ENCODE results near the gene SLC45A3. TPM values are rescaled to one million over a fixed set of nuclear protein-coding genes. Genes with fewer than 3 reads are reported as not detected.

SLC45A3 gene
- total RNA-seq, 4 donors from 2014 or later, result 1.2 to 3.1 (median 1.4) TPM

DNA sequence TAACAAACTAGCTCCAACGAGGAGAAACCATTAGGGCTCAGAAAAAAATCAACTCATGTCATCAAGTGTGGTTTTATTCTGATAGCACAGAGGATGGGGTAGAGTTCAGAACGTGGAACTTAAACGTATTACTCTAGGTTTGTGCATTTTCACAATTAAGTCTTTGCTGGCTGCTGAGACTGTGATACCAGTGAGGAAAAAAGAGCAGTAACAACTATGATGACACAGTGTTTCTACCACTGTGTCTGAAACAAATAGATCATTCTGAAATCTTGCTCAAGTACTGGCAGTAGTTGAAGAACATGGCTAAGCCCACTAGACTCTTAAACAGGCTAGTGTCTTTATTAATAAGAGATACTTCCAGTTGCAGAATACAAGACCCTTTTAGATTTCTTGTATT is 38.7 kb upstream of the SLC45A3 start:
- Histone ChIP-seq H3K9me3 (no peaks in the 10 kb centered on the region), H3K4me1 (no peaks in the 10 kb centered on the region), H3K27ac (no peak overlapping the region), H3K27me3 (no peaks in the 10 kb centered on the region), H3K4me3 (no peak overlapping the region), H3K36me3 (peaks cover 0 to 97% (median 26%) of the 10 kb centered on the region in 3 donors)
- no peak for DNase-seq
- intact Hi-C loops (cut with DNase I), result no loop called here
- no peak for TF ChIP-seq POLR2A (IDR thresholded peaks at IDR 0.05)
- TF ChIP-seq, protein P1, sequence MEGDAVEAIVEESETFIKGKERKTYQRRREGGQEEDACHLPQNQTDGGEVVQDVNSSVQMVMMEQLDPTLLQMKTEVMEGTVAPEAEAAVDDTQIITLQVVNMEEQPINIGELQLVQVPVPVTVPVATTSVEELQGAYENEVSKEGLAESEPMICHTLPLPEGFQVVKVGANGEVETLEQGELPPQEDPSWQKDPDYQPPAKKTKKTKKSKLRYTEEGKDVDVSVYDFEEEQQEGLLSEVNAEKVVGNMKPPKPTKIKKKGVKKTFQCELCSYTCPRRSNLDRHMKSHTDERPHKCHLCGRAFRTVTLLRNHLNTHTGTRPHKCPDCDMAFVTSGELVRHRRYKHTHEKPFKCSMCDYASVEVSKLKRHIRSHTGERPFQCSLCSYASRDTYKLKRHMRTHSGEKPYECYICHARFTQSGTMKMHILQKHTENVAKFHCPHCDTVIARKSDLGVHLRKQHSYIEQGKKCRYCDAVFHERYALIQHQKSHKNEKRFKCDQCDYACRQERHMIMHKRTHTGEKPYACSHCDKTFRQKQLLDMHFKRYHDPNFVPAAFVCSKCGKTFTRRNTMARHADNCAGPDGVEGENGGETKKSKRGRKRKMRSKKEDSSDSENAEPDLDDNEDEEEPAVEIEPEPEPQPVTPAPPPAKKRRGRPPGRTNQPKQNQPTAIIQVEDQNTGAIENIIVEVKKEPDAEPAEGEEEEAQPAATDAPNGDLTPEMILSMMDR (IDR thresholded peaks at IDR 0.05), result no peak
- WGBS, 2 donors, result 62 to 64% methylated on average over 3 of the region's 3 CpGs

DNA sequence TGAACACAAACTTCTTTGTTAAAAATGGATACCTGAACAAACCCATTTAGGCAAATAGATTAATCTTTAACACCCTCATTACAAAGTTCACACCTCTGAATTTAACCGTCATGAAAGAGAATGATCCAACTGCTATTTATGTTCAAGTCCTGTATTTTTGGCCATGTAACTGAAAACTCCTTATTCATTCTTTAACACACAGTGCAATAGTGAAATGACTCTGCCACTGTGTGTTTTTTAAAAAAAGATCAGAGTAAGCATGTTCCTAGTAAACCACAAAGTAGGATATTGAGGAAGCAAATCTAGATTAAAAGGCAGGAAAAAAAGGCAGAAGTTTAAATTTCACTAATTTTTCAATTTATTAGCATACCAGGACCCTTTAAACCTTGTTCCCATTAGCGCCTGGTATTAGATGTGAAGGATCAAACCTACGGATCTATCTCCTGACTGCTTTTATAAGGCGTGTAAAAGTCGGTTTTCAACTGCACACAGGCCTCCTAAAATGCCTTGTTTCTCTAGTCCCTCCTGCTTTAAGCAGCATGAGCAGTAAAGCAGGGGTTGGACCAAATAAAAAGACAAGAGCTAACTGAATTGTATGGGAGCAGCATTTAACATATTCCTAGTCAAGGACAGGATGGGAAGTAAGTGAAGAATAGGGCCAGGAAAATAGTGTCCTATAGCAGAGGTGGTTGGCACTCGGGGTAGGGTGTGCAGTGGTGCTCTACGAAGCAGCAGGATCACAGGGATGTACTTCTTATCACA is 36.2 kb upstream of the SLC45A3 start:
- Histone ChIP-seq H3K4me3 (no peak overlapping the region), H3K27me3 (no peaks in the 10 kb centered on the region), H3K4me1 (no peaks in the 10 kb centered on the region), H3K9me3 (no peaks in the 10 kb centered on the region), H3K36me3 (peaks cover 0 to 72% (median 19%) of the 10 kb centered on the region in 3 donors), H3K27ac (no peak overlapping the region)
- no peak for DNase-seq
- WGBS, 2 donors, result 88 to 94% methylated on average over 7 of the region's 7 CpGs
- TF ChIP-seq, protein P1 (IDR thresholded peaks at IDR 0.05), result no peak
- intact Hi-C loops (cut with DNase I), result no loop called here

GRCh38 chr1:205715628-205716027 is 35.3 kb upstream of the SLC45A3 start:
- Histone ChIP-seq H3K9me3 (no peaks in the 10 kb centered on the region), H3K36me3 (peaks cover 0 to 63% (median 19%) of the 10 kb centered on the region in 3 donors), H3K4me1 (peaks cover 0 to 7% (median 0%) of the 10 kb centered on the region in 3 donors), H3K27ac (no peak overlapping the region), H3K27me3 (no peaks in the 10 kb centered on the region), H3K4me3 (no peak overlapping the region)
- no peak for DNase-seq
- TF ChIP-seq, protein P1 (IDR thresholded peaks at IDR 0.05), result no peak
- no peak for TF ChIP-seq POLR2A (IDR thresholded peaks at IDR 0.05)
- WGBS, 2 donors, result 74 to 78% methylated on average over 5 of the region's 5 CpGs
- intact Hi-C loops (cut with DNase I), result no loop called here

- TF ChIP-seq POLR2A (IDR thresholded peaks at IDR 0.05), result no peak
- TF ChIP-seq, protein P1 (IDR thresholded peaks at IDR 0.05), result no peak
- WGBS, 2 donors, result 89 to 94% methylated on average over 4 of the region's 4 CpGs
- H3K4me3 ChIP-seq, result no peak overlapping the region
- intact Hi-C loops (cut with DNase I), result no loop called here
- no peaks in the 10 kb centered on the region for H3K27me3 ChIP-seq
- H3K9me3 ChIP-seq, result no peaks in the 10 kb centered on the region
- H3K36me3 ChIP-seq, result peaks cover 0 to 55% (median 14%) of the 10 kb centered on the region in 3 donors
- no peak for DNase-seq
- peaks cover 0 to 9% (median 0%) of the 10 kb centered on the region in 3 donors for H3K4me1 ChIP-seq
- H3K27ac ChIP-seq, result no peak overlapping the region
Observed at GRCh38 chr1:205714906-205715246, 34.6 kb upstream of the SLC45A3 start.

GRCh38 chr1:205714190-205714905 is 34.0 kb upstream of the SLC45A3 start:
- Histone ChIP-seq H3K4me3 (no peak overlapping the region), H3K27ac (no peak overlapping the region), H3K36me3 (peaks cover 0 to 50% (median 10%) of the 10 kb centered on the region in 3 donors), H3K4me1 (peaks cover 0 to 9% (median 0%) of the 10 kb centered on the region in 3 donors), H3K9me3 (no peaks in the 10 kb centered on the region), H3K27me3 (no peaks in the 10 kb centered on the region)
- TF ChIP-seq, protein P1 (IDR thresholded peaks at IDR 0.05), result no peak
- no peak for TF ChIP-seq POLR2A (IDR thresholded peaks at IDR 0.05)
- 50 to 57% methylated on average over 5 of the region's 5 CpGs for WGBS, 2 donors
- DNase-seq, result no peak
- intact Hi-C loops (cut with DNase I), result no loop called here

Data from esophagus squamous epithelium (tissue), 5 donors.